Measurements from ENCODE around the gene TRABD.
A peak's percentile ranks its signal among the peaks of the same experiment; 100 is the strongest.

Gene TRABD

DNA sequence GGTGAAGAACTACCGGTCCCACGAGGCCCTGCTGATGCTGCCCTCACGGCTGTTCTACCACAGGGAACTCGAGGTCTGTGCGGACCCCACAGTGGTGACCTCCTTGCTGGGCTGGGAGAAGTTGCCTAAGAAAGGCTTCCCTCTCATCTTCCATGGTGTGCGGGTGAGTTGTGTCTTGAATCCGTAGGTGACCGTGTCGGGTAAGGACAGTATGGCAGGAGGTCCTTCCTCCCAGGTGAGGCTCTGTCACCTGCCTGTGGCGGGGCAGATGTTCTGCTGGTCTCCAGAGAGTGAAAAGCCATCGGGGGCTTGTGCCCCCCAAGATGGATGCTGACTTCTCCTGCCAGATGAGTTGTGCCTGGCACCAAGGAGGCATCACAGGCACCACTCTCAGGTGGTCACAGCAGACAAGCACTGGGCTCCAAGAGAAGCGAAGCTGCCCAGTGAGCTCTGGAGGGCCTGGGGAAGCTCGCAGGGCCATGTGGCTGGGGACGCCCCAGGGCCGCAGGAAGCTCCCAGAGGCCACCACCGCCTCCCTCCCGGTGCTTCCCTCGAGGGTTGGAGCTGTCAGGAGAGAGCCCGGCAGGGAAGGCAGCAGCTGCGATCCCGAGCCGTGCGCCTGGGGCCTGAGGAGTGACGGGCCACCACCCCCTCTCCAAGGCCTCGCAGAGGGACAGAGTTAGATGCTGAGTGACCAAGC is 32.5 kb upstream of the TRABD start:
- Histone ChIP-seq H3K4me3 (ENCODE audit: insufficient read depth in 1 of 2, low read depth in 1 of 2, low read length in 2 of 2) (no peak overlapping the region), H3K14ac (ENCODE audit: low read length in 2 of 2) (no peak overlapping the region), H2AK5ac (ENCODE audit: low read length, severe bottlenecking) (no peak overlapping the region), H3K4ac (ENCODE audit: low read depth in 1 of 2, low read length in 2 of 2) (no peak overlapping the region), H2BK15ac (ENCODE audit: low read depth, poor library complexity, severe bottlenecking) (no peak overlapping the region), H4K8ac (ENCODE audit: low read length) (no peak overlapping the region), H3K9me3 (ENCODE audit: control insufficient read depth, low read length) (no peaks in the 10 kb centered on the region), H3K27ac (ENCODE audit: low read length, poor library complexity, severe bottlenecking) (no peak overlapping the region), H2AFZ (ENCODE audit: low read depth, low read length) (no peak overlapping the region), H3K4me2 (ENCODE audit: low read length, poor library complexity, severe bottlenecking) (no peak overlapping the region), H3K23ac (ENCODE audit: low read length in 2 of 2) (no peak overlapping the region), H2BK12ac (ENCODE audit: low read length in 2 of 2) (no peak overlapping the region), H3K27me3 (ENCODE audit: control insufficient read depth in 1 of 2, insufficient read depth in 1 of 2, low read length in 2 of 2) (peaks cover 31 to 41% of the 10 kb centered on the region in 2 experiments), H4K91ac (ENCODE audit: low read length) (no peak overlapping the region), H3K18ac (ENCODE audit: low read depth in 1 of 2, low read length in 2 of 2) (no peak overlapping the region), H2BK5ac (ENCODE audit: low read depth, low read length, poor library complexity, severe bottlenecking) (no peak overlapping the region), H3K4me1 (ENCODE audit: control insufficient read depth, insufficient read depth, low read depth, low read length) (peaks cover 9% of the 10 kb centered on the region), H3K79me1 (replicated peaks; ENCODE audit: low read length, poor library complexity, severe bottlenecking) (no peaks in the 10 kb centered on the region), H2BK120ac (ENCODE audit: low read depth, low read length) (no peak overlapping the region), H3K36me3 (ENCODE audit: control insufficient read depth in 1 of 2, insufficient read depth in 2 of 2, low read depth in 1 of 2, low read length in 2 of 2) (peaks cover 0 to 3% of the 10 kb centered on the region in 2 experiments), H3K9ac (ENCODE audit: low read length) (no peak overlapping the region)
- no peak for DNase-seq
- WGBS = 88% methylated on average over 25 of the region's 25 CpGs

DNA sequence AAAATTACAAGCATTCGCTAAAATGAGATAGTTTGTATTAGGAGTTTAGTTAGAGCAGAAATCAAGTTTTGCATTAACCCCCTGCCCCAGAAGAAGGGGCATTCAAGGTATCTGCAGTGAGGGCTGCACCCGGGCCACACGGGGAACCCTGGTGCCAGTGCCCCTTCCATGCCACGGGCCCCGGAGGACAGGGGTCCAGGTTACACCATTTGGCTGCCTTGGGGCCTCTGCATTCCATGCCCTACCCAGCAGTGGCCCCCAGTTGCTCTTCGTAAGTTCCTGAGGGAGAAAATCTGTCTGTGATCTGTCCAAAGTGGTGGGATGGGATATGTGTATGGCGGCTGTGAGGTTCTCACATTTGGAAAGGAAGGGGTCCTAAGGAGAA is 32.0 kb upstream of the TRABD start:
- H3K23ac ChIP-seq (ENCODE audit: low read length in 2 of 2) = no peak overlapping the region
- no peak overlapping the region for H2AFZ ChIP-seq (ENCODE audit: low read depth, low read length)
- H2BK15ac ChIP-seq (ENCODE audit: low read depth, poor library complexity, severe bottlenecking) = no peak overlapping the region
- no peak overlapping the region for H3K9ac ChIP-seq (ENCODE audit: low read length)
- peaks cover 0 to 3% of the 10 kb centered on the region in 2 experiments for H3K36me3 ChIP-seq (ENCODE audit: control insufficient read depth in 1 of 2, insufficient read depth in 2 of 2, low read depth in 1 of 2, low read length in 2 of 2)
- H3K4me2 ChIP-seq (ENCODE audit: low read length, poor library complexity, severe bottlenecking) = no peak overlapping the region
- no peak overlapping the region for H2BK5ac ChIP-seq (ENCODE audit: low read depth, low read length, poor library complexity, severe bottlenecking)
- WGBS = 94% methylated on average over 7 of the region's 7 CpGs
- H3K27me3 ChIP-seq (ENCODE audit: control insufficient read depth in 1 of 2, insufficient read depth in 1 of 2, low read length in 2 of 2) = peaks cover 36 to 46% of the 10 kb centered on the region in 2 experiments
- no peak overlapping the region for H3K18ac ChIP-seq (ENCODE audit: low read depth in 1 of 2, low read length in 2 of 2)
- H4K8ac ChIP-seq (ENCODE audit: low read length) = no peak overlapping the region
- no peak overlapping the region for H3K4me3 ChIP-seq (ENCODE audit: insufficient read depth in 1 of 2, low read depth in 1 of 2, low read length in 2 of 2)
- no peak for DNase-seq
- no peak overlapping the region for H2BK12ac ChIP-seq (ENCODE audit: low read length in 2 of 2)
- H2AK5ac ChIP-seq (ENCODE audit: low read length, severe bottlenecking) = no peak overlapping the region
- H3K9me3 ChIP-seq (ENCODE audit: control insufficient read depth, low read length) = no peaks in the 10 kb centered on the region
- H4K91ac ChIP-seq (ENCODE audit: low read length) = no peak overlapping the region
- H3K4me1 ChIP-seq (ENCODE audit: control insufficient read depth, insufficient read depth, low read depth, low read length) = peaks cover 9% of the 10 kb centered on the region
- no peak overlapping the region for H3K27ac ChIP-seq (ENCODE audit: low read length, poor library complexity, severe bottlenecking)
- no peak overlapping the region for H2BK120ac ChIP-seq (ENCODE audit: low read depth, low read length)
- H3K4ac ChIP-seq (ENCODE audit: low read depth in 1 of 2, low read length in 2 of 2) = no peak overlapping the region
- no peak overlapping the region for H3K14ac ChIP-seq (ENCODE audit: low read length in 2 of 2)
- H3K79me1 ChIP-seq (replicated peaks; ENCODE audit: low read length, poor library complexity, severe bottlenecking) = no peaks in the 10 kb centered on the region

DNA sequence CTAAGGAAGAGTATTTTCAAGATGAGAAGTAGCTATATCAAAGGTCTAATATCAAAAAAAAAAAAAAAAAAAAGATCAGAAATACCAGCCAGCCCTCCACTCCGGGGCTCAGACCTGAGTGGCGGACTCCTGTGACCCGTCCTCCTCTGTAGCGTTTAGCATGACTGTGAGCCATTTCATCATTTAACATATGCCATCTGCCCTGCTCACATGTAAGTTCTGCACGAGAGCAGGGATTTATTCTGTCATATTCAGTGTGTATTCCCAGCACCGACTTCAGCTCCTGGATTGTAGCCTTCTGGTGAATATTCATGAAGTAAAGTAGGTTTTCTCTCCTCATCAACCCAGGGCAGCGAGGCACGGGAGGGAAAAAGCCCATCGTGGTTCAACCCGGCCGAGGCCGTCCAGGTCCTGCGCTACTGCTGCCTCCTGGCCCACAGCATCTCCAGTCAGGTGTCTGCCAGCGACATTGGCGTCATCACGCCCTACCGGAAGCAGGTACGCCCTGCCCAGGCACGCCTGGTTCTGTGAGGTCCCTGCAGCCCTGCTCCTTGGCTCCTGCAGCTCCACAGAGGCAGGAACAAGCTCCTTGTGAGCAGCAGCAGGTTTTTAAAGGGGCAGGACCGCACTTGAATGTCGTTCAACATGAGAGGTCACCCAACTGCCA is 27.9 kb upstream of the TRABD start:
- no peak for DNase-seq
- 88% methylated on average over 21 of the region's 21 CpGs for WGBS

DNA sequence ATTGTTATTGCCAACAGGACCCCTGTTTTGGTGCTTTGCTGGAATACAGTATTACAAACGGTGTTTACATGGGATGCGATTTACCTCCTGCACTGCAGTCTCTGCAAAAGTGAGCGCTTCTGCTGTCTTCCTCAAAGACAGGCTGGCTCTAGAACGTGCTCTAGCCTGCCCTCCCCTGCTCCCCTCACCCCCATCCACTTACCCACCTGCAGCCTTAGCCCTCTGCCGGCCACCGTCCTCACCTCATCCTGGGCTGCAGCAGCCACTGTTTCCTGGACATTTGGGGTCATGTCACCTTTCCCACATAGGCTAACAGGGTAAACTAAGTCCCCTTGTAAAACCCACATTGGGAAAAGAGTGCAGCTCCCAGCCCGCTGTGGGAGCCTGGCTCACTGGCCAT is 24.8 kb upstream of the TRABD start:
- Histone ChIP-seq H3K9me3 (ENCODE audit: control insufficient read depth, low read length) (no peaks in the 10 kb centered on the region), H3K9ac (ENCODE audit: low read length) (no peak overlapping the region), H3K23ac (ENCODE audit: low read length in 2 of 2) (no peak overlapping the region), H3K4me1 (ENCODE audit: control insufficient read depth, insufficient read depth, low read depth, low read length) (no peaks in the 10 kb centered on the region), H3K4me3 (ENCODE audit: insufficient read depth in 1 of 2, low read depth in 1 of 2, low read length in 2 of 2) (no peak overlapping the region), H3K27ac (ENCODE audit: low read length, poor library complexity, severe bottlenecking) (no peak overlapping the region), H3K79me1 (replicated peaks; ENCODE audit: low read length, poor library complexity, severe bottlenecking) (no peaks in the 10 kb centered on the region), H2BK12ac (ENCODE audit: low read length in 2 of 2) (no peak overlapping the region), H4K91ac (ENCODE audit: low read length) (no peak overlapping the region), H3K4me2 (ENCODE audit: low read length, poor library complexity, severe bottlenecking) (no peak overlapping the region), H2BK15ac (ENCODE audit: low read depth, poor library complexity, severe bottlenecking) (no peak overlapping the region), H3K18ac (ENCODE audit: low read depth in 1 of 2, low read length in 2 of 2) (no peak overlapping the region), H2BK5ac (ENCODE audit: low read depth, low read length, poor library complexity, severe bottlenecking) (no peak overlapping the region), H3K36me3 (ENCODE audit: control insufficient read depth in 1 of 2, insufficient read depth in 2 of 2, low read depth in 1 of 2, low read length in 2 of 2) (peaks cover 0 to 7% of the 10 kb centered on the region in 2 experiments), H2AFZ (ENCODE audit: low read depth, low read length) (no peak overlapping the region), H4K8ac (ENCODE audit: low read length) (no peak overlapping the region), H3K27me3 (ENCODE audit: control insufficient read depth in 1 of 2, insufficient read depth in 1 of 2, low read length in 2 of 2) (peaks cover 35 to 64% of the 10 kb centered on the region in 2 experiments), H3K14ac (ENCODE audit: low read length in 2 of 2) (no peak overlapping the region), H2AK5ac (ENCODE audit: low read length, severe bottlenecking) (no peak overlapping the region), H3K4ac (ENCODE audit: low read depth in 1 of 2, low read length in 2 of 2) (no peak overlapping the region), H2BK120ac (ENCODE audit: low read depth, low read length) (no peak overlapping the region)
- DNase-seq = no peak
- WGBS = 85% methylated on average over 7 of the region's 7 CpGs

More for the DNA sequence above, 27.9 kb upstream of the TRABD start:
- Histone ChIP-seq H2BK12ac (ENCODE audit: low read length in 2 of 2) (no peak overlapping the region), H3K36me3 (ENCODE audit: control insufficient read depth in 1 of 2, insufficient read depth in 2 of 2, low read depth in 1 of 2, low read length in 2 of 2) (peaks cover 0 to 7% of the 10 kb centered on the region in 2 experiments), H3K4ac (ENCODE audit: low read depth in 1 of 2, low read length in 2 of 2) (no peak overlapping the region), H2BK5ac (ENCODE audit: low read depth, low read length, poor library complexity, severe bottlenecking) (no peak overlapping the region), H2AFZ (ENCODE audit: low read depth, low read length) (no peak overlapping the region), H3K4me2 (ENCODE audit: low read length, poor library complexity, severe bottlenecking) (no peak overlapping the region), H3K79me1 (replicated peaks; ENCODE audit: low read length, poor library complexity, severe bottlenecking) (no peaks in the 10 kb centered on the region), H3K14ac (ENCODE audit: low read length in 2 of 2) (no peak overlapping the region), H3K18ac (ENCODE audit: low read depth in 1 of 2, low read length in 2 of 2) (no peak overlapping the region), H3K4me3 (ENCODE audit: insufficient read depth in 1 of 2, low read depth in 1 of 2, low read length in 2 of 2) (peak overlapping the region in 1 of 2 experiments; percentile 16), H3K23ac (ENCODE audit: low read length in 2 of 2) (no peak overlapping the region), H3K4me1 (ENCODE audit: control insufficient read depth, insufficient read depth, low read depth, low read length) (no peaks in the 10 kb centered on the region), H3K27ac (ENCODE audit: low read length, poor library complexity, severe bottlenecking) (no peak overlapping the region), H4K91ac (ENCODE audit: low read length) (no peak overlapping the region), H3K9ac (ENCODE audit: low read length) (no peak overlapping the region), H4K8ac (ENCODE audit: low read length) (no peak overlapping the region), H2BK15ac (ENCODE audit: low read depth, poor library complexity, severe bottlenecking) (no peak overlapping the region), H2AK5ac (ENCODE audit: low read length, severe bottlenecking) (no peak overlapping the region), H3K9me3 (ENCODE audit: control insufficient read depth, low read length) (no peaks in the 10 kb centered on the region), H3K27me3 (ENCODE audit: control insufficient read depth in 1 of 2, insufficient read depth in 1 of 2, low read length in 2 of 2) (peaks cover 39 to 66% of the 10 kb centered on the region in 2 experiments), H2BK120ac (ENCODE audit: low read depth, low read length) (no peak overlapping the region)

Measured in mesenchymal stem cell (in vitro differentiated cells and primary cell).